ENCODE results near the gene C12orf76.

The C12orf76 gene

GRCh38 chr12:110024051-110024450 is 24.3 kb downstream of the C12orf76 start:
- DNase-seq = no peak
- Histone ChIP-seq H3K27me3 (no peaks in the 10 kb centered on the region), H3K9me3 (no peaks in the 10 kb centered on the region), H3K36me3 (peaks cover 7% of the 10 kb centered on the region), H3K4me1 (0 out of 2 replicates have a peak, but pooled peaks cover 3% of the 10 kb centered on the region), H3K4me3 (ENCODE audit: low read depth, low read length) (no peak overlapping the region)
- no peak for TF ChIP-seq CTCF (IDR thresholded peaks at IDR 0.05; ENCODE audit: low read depth, low read length)

- H3K36me3 ChIP-seq = peaks cover 7% of the 10 kb centered on the region
- no peaks in the 10 kb centered on the region for H3K27me3 ChIP-seq
- no peak for TF ChIP-seq CTCF (IDR thresholded peaks at IDR 0.05; ENCODE audit: low read depth, low read length)
- no peak for DNase-seq
- H3K4me1 ChIP-seq = 0 out of 2 replicates have a peak, but pooled peaks cover 3% of the 10 kb centered on the region
- no peak overlapping the region for H3K4me3 ChIP-seq (ENCODE audit: low read depth, low read length)
- no peaks in the 10 kb centered on the region for H3K9me3 ChIP-seq
These were observed 25.0 kb downstream of the C12orf76 start for GRCh38 chr12:110023059-110023980.

GRCh38 chr12:110020956-110021355 is 27.4 kb downstream of the C12orf76 start:
- no peak for TF ChIP-seq CTCF (IDR thresholded peaks at IDR 0.05; ENCODE audit: low read depth, low read length)
- Histone ChIP-seq H3K27me3 (no peaks in the 10 kb centered on the region), H3K36me3 (peaks cover 7% of the 10 kb centered on the region), H3K4me1 (0 out of 2 replicates have a peak, but pooled peaks cover 3% of the 10 kb centered on the region), H3K4me3 (ENCODE audit: low read depth, low read length) (no peak overlapping the region), H3K9me3 (no peaks in the 10 kb centered on the region)
- DNase-seq = no peak

- no peak for TF ChIP-seq CTCF (IDR thresholded peaks at IDR 0.05; ENCODE audit: low read depth, low read length)
- DNase-seq = no peak
- Histone ChIP-seq H3K36me3 (peaks cover 3% of the 10 kb centered on the region; the same call in 1 of the 2 replicates), H3K27me3 (no peaks in the 10 kb centered on the region), H3K4me3 (ENCODE audit: low read depth, low read length) (no peak overlapping the region), H3K9me3 (no peaks in the 10 kb centered on the region), H3K4me1 (no peaks in the 10 kb centered on the region)
These were observed 33.2 kb downstream of the C12orf76 start for GRCh38 chr12:110015132-110015531.

- no peak for DNase-seq
- Histone ChIP-seq H3K36me3 (no peaks in the 10 kb centered on the region), H3K4me1 (no peaks in the 10 kb centered on the region), H3K27me3 (no peaks in the 10 kb centered on the region), H3K4me3 (ENCODE audit: low read depth, low read length) (no peak overlapping the region), H3K9me3 (no peaks in the 10 kb centered on the region)
- no peak for TF ChIP-seq CTCF (IDR thresholded peaks at IDR 0.05; ENCODE audit: low read depth, low read length)
These were observed 35.7 kb downstream of the C12orf76 start for GRCh38 chr12:110012659-110013058.

GRCh38 chr12:110012137-110012536 is 36.2 kb downstream of the C12orf76 start:
- H3K27me3 ChIP-seq = no peaks in the 10 kb centered on the region
- no peaks in the 10 kb centered on the region for H3K9me3 ChIP-seq
- TF ChIP-seq CTCF (IDR thresholded peaks at IDR 0.05; ENCODE audit: low read depth, low read length) = no peak
- no peaks in the 10 kb centered on the region for H3K36me3 ChIP-seq
- no peak overlapping the region for H3K4me3 ChIP-seq (ENCODE audit: low read depth, low read length)
- no peaks in the 10 kb centered on the region for H3K4me1 ChIP-seq
- no peak for DNase-seq
